B cell (primary cell): ENCODE measurements around the gene CUBN. TPM values are rescaled to one million over a fixed set of nuclear protein-coding genes. Genes with fewer than 3 reads are reported as not detected.

Source experiments
- ATAC-seq: fragments of 200-7000 bp; cut with Tn5 transposase; one replicate; pipeline ENCODE4 v1.10.0; 2021; ENCODE audit warnings: low read depth, mild to moderate bottlenecking, moderate number of reproducible peaks, moderate library complexity
- CTCF ChIA-PET: fragments of 350-600 bp; sonication (Branson Sonifier 250); formaldehyde crosslinking; loops from one replicate; lab custom pipeline; 2021; ENCODE audit warnings: antibody characterized with exemption, inconsistent platforms; lab: Charles Lee
- POLR2A ChIA-PET: fragments of 350-600 bp; sonication (Branson Sonifier 250); formaldehyde crosslinking; loops from one replicate; lab custom pipeline; 2021; ENCODE audit warnings: antibody characterized with exemption; lab: Charles Lee
- DNase-seq: peaks from one replicate; pipeline ENCODE4 v3.0.0; 2013
- H2AFZ ChIP-seq: 2 replicates; pipeline ENCODE4 v1.6.1; 2012; ENCODE audit warnings: mild to moderate bottlenecking, low read depth, low read length; ENCODE audit not compliant: insufficient read depth, poor library complexity, severe bottlenecking
- H3K27ac ChIP-seq, 2 donors: 1 replicate in 1 of 2; 2 replicates in 1 of 2; pipeline ENCODE4 v1.5.1; 2012 to 2013; ENCODE audit warnings: low read length in 2 of 2, mild to moderate bottlenecking in 2 of 2, moderate library complexity in 1 of 2
- H3K27me3 ChIP-seq, 4 experiments: fragments of 200-600 bp in 1 of 4; sonication (generic) in 1 of 4; replicated peaks in 1 of 4; 1 replicate in 2 of 4; 2 replicates in 2 of 4; pipeline versions ENCODE4 v1.6.1 to v1.7.0; 2013 to 2016; ENCODE audit warnings: low read length in 3 of 4, mild to moderate bottlenecking in 2 of 4, mixed read lengths in 1 of 4, moderate library complexity in 1 of 4; ENCODE audit not compliant: insufficient read depth in 4 of 4, control insufficient read depth in 3 of 4; ENCODE audit errors: control extremely low read depth in 1 of 4
- H3K36me3 ChIP-seq, 2 experiments: replicated peaks in 1 of 2; 1 replicate in 1 of 2; 2 replicates in 1 of 2; pipeline versions ENCODE4 v1.6.1 to v1.7.1; 2013; ENCODE audit warnings: low read length in 1 of 2; ENCODE audit not compliant: insufficient read depth in 2 of 2, control insufficient read depth in 1 of 2; ENCODE audit errors: control extremely low read depth in 1 of 2, extremely low read depth in 1 of 2
- H3K4me1 ChIP-seq, 2 donors: fragments of 200-600 bp in 1 of 2; sonication (generic) in 1 of 2; 1 replicate in 1 of 2; 2 replicates in 1 of 2; pipeline versions ENCODE4 v1.5.1 to v1.6.1; 2013 to 2017; ENCODE audit warnings: low read length in 2 of 2; ENCODE audit not compliant: control insufficient read depth in 2 of 2, insufficient read depth in 2 of 2
- H3K4me2 ChIP-seq: replicated peaks from 2 replicates; pipeline ENCODE3; 2012; ENCODE audit warnings: mild to moderate bottlenecking, low read depth, low read length; ENCODE audit not compliant: poor library complexity, severe bottlenecking
- H3K4me3 ChIP-seq, 5 experiments: fragments of 200-600 bp in 1 of 5; sonication (generic) in 1 of 5; 1 replicate in 3 of 5; 2 replicates in 2 of 5; pipeline versions ENCODE4 v1.5.1 to v1.7.0; 2011 to 2016; ENCODE audit warnings: low read length in 4 of 5, mild to moderate bottlenecking in 4 of 5, low read depth in 2 of 5, control low read depth in 1 of 5, moderate library complexity in 1 of 5; ENCODE audit not compliant: insufficient read depth in 1 of 5; ENCODE audit errors: control extremely low read depth in 1 of 5, extremely low read depth in 1 of 5
- H3K79me2 ChIP-seq: fragments of 200-600 bp; sonication (generic); one replicate; pipeline ENCODE4 v1.6.0; 2016; ENCODE audit warnings: low read length; ENCODE audit not compliant: control insufficient read depth, insufficient read depth
- H3K9ac ChIP-seq: fragments of 200-600 bp; sonication (generic); 2 replicates; pipeline ENCODE4 v1.6.1; 2017; ENCODE audit warnings: mild to moderate bottlenecking, low read length, moderate library complexity
- H3K9me3 ChIP-seq, 3 donors: one replicate each; pipeline versions ENCODE4 v1.6.1 to v1.7.1; 2013; ENCODE audit warnings: low read length in 2 of 3; ENCODE audit not compliant: control insufficient read depth in 2 of 3, insufficient read depth in 1 of 3; ENCODE audit errors: control extremely low read depth in 1 of 3
- H4K20me1 ChIP-seq: 2 replicates; pipeline ENCODE4 v1.6.0; 2012; ENCODE audit warnings: mild to moderate bottlenecking, low read length; ENCODE audit not compliant: insufficient read depth, control insufficient read depth, poor library complexity, severe bottlenecking
- H3K27ac Mint-ChIP-seq: one replicate; pipeline ENCODE4 v1.8.0; 2021; ENCODE audit warnings: mixed read lengths
- H3K27me3 Mint-ChIP-seq: one replicate; pipeline ENCODE4 v1.8.0; 2021; ENCODE audit warnings: mixed read lengths
- H3K4me1 Mint-ChIP-seq: one replicate; pipeline ENCODE4 v1.8.0; 2021; ENCODE audit warnings: mixed read lengths
- H3K4me3 Mint-ChIP-seq: one replicate; pipeline ENCODE4 v1.8.0; 2021; ENCODE audit warnings: mixed read lengths
- H3K9me3 Mint-ChIP-seq: one replicate; pipeline ENCODE4 v1.8.0; 2022; ENCODE audit warnings: mixed read lengths; ENCODE audit not compliant: insufficient read depth
- CTCF ChIP-seq: fragments of 200-600 bp; IDR thresholded peaks from one replicate; pipeline ENCODE4 v1.8.0; 2022; ENCODE audit warnings: antibody characterized with exemption, mild to moderate bottlenecking
- EZH2 ChIP-seq: IDR thresholded peaks from 2 replicates; pipeline ENCODE4 v1.6.1; 2012; ENCODE audit warnings: borderline replicate concordance, low read depth, mild to moderate bottlenecking, moderate library complexity, low read length; ENCODE audit not compliant: insufficient read depth, poor library complexity, severe bottlenecking
- WGBS: methylation state at CpG from one replicate; pipeline ENCODE4 v1.1.5; 2013; ENCODE audit warnings: missing lambda C conversion rate; ENCODE audit not compliant: insufficient coverage; 5-methylcytosine and 5-hydroxymethylcytosine counted together
- intact Hi-C: fragments of 100-400 bp; cut with micrococcal nuclease; formaldehyde crosslinking; loops from one replicate; pipeline ENCODE4 v1.10.0; 2022
- polyA plus RNA-seq: library from polyadenylated mRNA; depleted of rRNA; stranded (reverse); fragments of >200 nt; gene quantifications from 2 replicates; pipeline ENCODE4 v1.2.3, GENCODE V29; 2012
- total RNA-seq, 2 donors: library from RNA; stranded (reverse); fragments of 120-200 nt in 1 of 2; gene quantifications; 1 replicate in 1 of 2; 2 replicates in 1 of 2; pipeline versions ENCODE4 v1.2.3 to v1.2.4, GENCODE V29; 2013 to 2022

The CUBN gene
- total and polyA plus RNA-seq, 2 donors (not counting 1 experiment from before 2014, with no cell fraction given), result 4.2 to 5.7 TPM

- no peak for DNase-seq
- intact Hi-C loops, result no loop called here
- Histone ChIP-seq H4K20me1 (no peaks in the 10 kb centered on the region), H3K27me3 (no peaks in the 10 kb centered on the region), H3K4me1 (no peaks in the 10 kb centered on the region), H3K79me2 (no peaks in the 10 kb centered on the region), H3K4me3 (no peak overlapping the region), H3K9me3 (no peaks in the 10 kb centered on the region), H3K27ac (no peak overlapping the region), H2AFZ (no peak overlapping the region), H3K36me3 (no peaks in the 10 kb centered on the region), H3K9ac (no peak overlapping the region), H3K4me2 (no peak overlapping the region)
- ATAC-seq, result no peak
- Mint-ChIP-seq H3K4me1 (no peaks in the 10 kb centered on the region), H3K9me3 (no peaks in the 10 kb centered on the region), H3K27me3 (peaks cover 9% of the 10 kb centered on the region), H3K4me3 (no peak overlapping the region), H3K27ac (no peak overlapping the region)
- ChIA-PET POLR2A (no interaction called here), CTCF (no interaction called here)
- TF ChIP-seq EZH2 (no peak), CTCF (no peak)
- 94% methylated on average over 3 of the region's 8 CpGs for WGBS
These were observed 186.0 kb downstream of the CUBN start for GRCh38 chr10:16943295-16944285.

DNA sequence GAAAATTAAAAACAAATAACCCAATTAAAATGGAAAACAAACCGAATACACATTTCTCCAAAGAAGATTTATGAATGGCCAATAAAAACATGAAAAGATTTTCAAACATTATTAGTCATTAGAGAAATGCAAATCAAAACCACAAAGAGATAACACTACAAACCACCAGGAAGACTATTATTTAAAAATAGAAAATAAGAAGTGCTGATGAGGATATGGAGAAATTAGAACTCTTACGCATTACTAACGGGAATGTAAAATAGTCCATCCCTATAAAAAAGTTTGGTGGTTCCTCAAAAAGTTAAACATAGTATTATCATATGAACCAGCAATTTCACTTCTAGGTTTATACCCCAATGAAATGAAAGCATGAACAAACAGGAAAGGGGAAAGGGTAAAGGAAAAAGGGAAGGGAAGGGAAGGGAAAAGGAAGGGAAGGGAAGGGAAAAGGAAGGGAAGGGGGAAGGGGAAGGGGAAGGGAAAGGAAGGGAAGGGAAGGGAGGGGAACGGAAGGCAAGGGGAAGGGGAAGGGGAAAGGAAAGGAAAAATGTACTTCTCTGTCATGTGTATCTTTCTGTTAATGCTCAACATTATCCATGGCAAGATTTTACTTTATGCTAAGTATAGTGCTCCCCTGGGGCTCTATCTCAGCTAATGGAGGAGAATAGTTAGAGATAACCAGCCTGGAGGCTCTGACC lies 187.1 kb downstream of the CUBN start:
- no CpG with 5 or more reads among the region's 4 CpGs for WGBS
- DNase-seq, result no peak
- POLR2A ChIA-PET, result no interaction called here
- H3K36me3 ChIP-seq, result no peaks in the 10 kb centered on the region
- no peak overlapping the region for H3K27ac ChIP-seq
- H3K4me1 ChIP-seq, result no peaks in the 10 kb centered on the region
- Mint-ChIP-seq H3K4me1 (no peaks in the 10 kb centered on the region), H3K4me3 (no peak overlapping the region), H3K27ac (no peak overlapping the region), H3K9me3 (no peaks in the 10 kb centered on the region), H3K27me3 (peaks cover 9% of the 10 kb centered on the region)
- H2AFZ ChIP-seq, result no peak overlapping the region
- H3K9me3 ChIP-seq, result no peaks in the 10 kb centered on the region
- intact Hi-C loops, result no loop called here
- H3K4me2 ChIP-seq, result no peak overlapping the region
- H4K20me1 ChIP-seq, result no peaks in the 10 kb centered on the region
- no peaks in the 10 kb centered on the region for H3K27me3 ChIP-seq
- H3K4me3 ChIP-seq, result no peak overlapping the region
- no peak for ATAC-seq
- CTCF ChIA-PET, result no interaction called here
- H3K9ac ChIP-seq, result no peak overlapping the region
- no peak for TF ChIP-seq CTCF
- no peak for TF ChIP-seq EZH2
- no peaks in the 10 kb centered on the region for H3K79me2 ChIP-seq
